Measurements from ENCODE around the gene TSPEAR. TPM values are rescaled to one million over a fixed set of nuclear protein-coding genes. Genes with fewer than 3 reads are reported as not detected.

Gene TSPEAR
- total and polyA plus RNA-seq, 2 donors (not counting 1 experiment from before 2014, with no cell fraction given) = not detected

DNA sequence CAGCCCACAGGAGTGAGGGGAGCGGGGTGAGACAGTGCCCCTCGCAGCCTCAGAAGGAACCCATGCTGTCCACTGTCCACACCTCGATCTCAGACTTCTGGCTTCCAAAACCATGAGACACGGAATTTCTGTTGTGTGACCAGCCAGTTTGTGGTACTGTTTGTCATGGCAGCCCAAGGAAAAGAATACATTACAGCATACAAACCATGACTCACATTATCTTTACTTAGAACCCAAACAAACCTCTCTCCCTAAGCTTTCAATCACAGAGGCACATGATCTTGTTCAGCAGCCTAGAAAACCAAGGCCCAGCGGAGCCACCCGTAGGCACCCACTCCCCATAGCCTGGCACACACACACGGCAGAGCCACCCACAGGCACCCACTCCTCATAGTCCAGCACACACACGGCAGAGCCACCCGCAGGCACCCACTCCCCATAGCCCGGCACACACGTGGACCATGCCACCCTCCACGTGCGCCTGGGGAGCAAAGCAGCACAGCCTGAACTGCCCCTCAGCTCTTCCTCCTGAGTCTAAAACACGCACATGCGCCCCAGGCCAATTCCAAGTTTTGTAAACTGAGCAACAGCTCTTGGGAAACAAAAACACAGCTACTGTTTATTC is 138.3 kb downstream of the TSPEAR start:
- no peak overlapping the region for H3K4me2 ChIP-seq (replicated peaks; ENCODE audit: low read depth, low read length, poor library complexity, severe bottlenecking)
- peaks cover 0 to 4% (median 0%) of the 10 kb centered on the region in 4 experiments for H3K27me3 ChIP-seq (replicated peaks in 1 of 4; ENCODE audit: control extremely low read depth in 1 of 4, control insufficient read depth in 3 of 4, insufficient read depth in 4 of 4, low read length in 3 of 4)
- no peaks in the 10 kb centered on the region for H3K36me3 ChIP-seq (replicated peaks in 1 of 2; ENCODE audit: control extremely low read depth in 1 of 2, control insufficient read depth in 1 of 2, extremely low read depth in 1 of 2, insufficient read depth in 2 of 2, low read length in 1 of 2)
- H3K9me3 ChIP-seq (ENCODE audit: control extremely low read depth in 1 of 3, control insufficient read depth in 2 of 3, insufficient read depth in 1 of 3, low read length in 2 of 3) = peaks cover 0 to 29% (median 11%) of the 10 kb centered on the region in 3 donors
- 87% methylated on average over 14 of the region's 15 CpGs for WGBS (ENCODE audit: insufficient coverage)
- H2AFZ ChIP-seq (ENCODE audit: insufficient read depth, low read depth, low read length, poor library complexity, severe bottlenecking) = no peak overlapping the region
- no peaks in the 10 kb centered on the region for H3K79me2 ChIP-seq (ENCODE audit: control insufficient read depth, insufficient read depth, low read length)
- peaks cover 33% of the 10 kb centered on the region for H3K27me3 Mint-ChIP-seq
- H3K4me1 Mint-ChIP-seq = no peaks in the 10 kb centered on the region
- ChIA-PET POLR2A (no interaction called here), CTCF (no interaction called here)
- TF ChIP-seq EZH2 (IDR thresholded peaks at IDR 0.05; ENCODE audit: borderline replicate concordance, insufficient read depth, low read depth, low read length, poor library complexity, severe bottlenecking) (no peak), CTCF (IDR thresholded peaks at IDR 0.05) (no peak)
- no peaks in the 10 kb centered on the region for H3K4me1 ChIP-seq (ENCODE audit: control insufficient read depth in 2 of 2, insufficient read depth in 2 of 2, low read length in 2 of 2)
- intact Hi-C loops (cut with micrococcal nuclease) = no loop called here
- no peak overlapping the region for H3K27ac ChIP-seq (ENCODE audit: low read length in 2 of 2)
- H3K9ac ChIP-seq (ENCODE audit: low read length) = no peak overlapping the region
- DNase-seq (no peak), ATAC-seq (ENCODE audit: low read depth) (no peak)
- H4K20me1 ChIP-seq (ENCODE audit: control insufficient read depth, insufficient read depth, low read length, poor library complexity, severe bottlenecking) = no peaks in the 10 kb centered on the region
- no peak overlapping the region for H3K27ac Mint-ChIP-seq
- no peak overlapping the region for H3K4me3 ChIP-seq (ENCODE audit: control extremely low read depth in 1 of 5, extremely low read depth in 1 of 5, insufficient read depth in 1 of 5, low read depth in 2 of 5, low read length in 4 of 5)
- no peak overlapping the region for H3K4me3 Mint-ChIP-seq
- peaks cover 5% of the 10 kb centered on the region for H3K9me3 Mint-ChIP-seq (ENCODE audit: insufficient read depth)

- ATAC-seq (ENCODE audit: low read depth) = no peak
- CTCF ChIA-PET = no interaction called here
- no peak overlapping the region for H3K27ac Mint-ChIP-seq
Observed at GRCh38 chr21:44571844-44572782, 139.3 kb downstream of the TSPEAR start.

More at GRCh38 chr21:44571844-44572782, 139.3 kb downstream of the TSPEAR start:
- Histone ChIP-seq H3K27ac (ENCODE audit: low read length in 2 of 2) (no peak overlapping the region), H3K9me3 (ENCODE audit: control extremely low read depth in 1 of 3, control insufficient read depth in 2 of 3, insufficient read depth in 1 of 3, low read length in 2 of 3) (peaks cover 0 to 31% (median 7%) of the 10 kb centered on the region in 3 donors), H3K36me3 (replicated peaks in 1 of 2; ENCODE audit: control extremely low read depth in 1 of 2, control insufficient read depth in 1 of 2, extremely low read depth in 1 of 2, insufficient read depth in 2 of 2, low read length in 1 of 2) (no peaks in the 10 kb centered on the region), H3K4me3 (ENCODE audit: control extremely low read depth in 1 of 5, extremely low read depth in 1 of 5, insufficient read depth in 1 of 5, low read depth in 2 of 5, low read length in 4 of 5) (no peak overlapping the region), H4K20me1 (ENCODE audit: control insufficient read depth, insufficient read depth, low read length, poor library complexity, severe bottlenecking) (no peaks in the 10 kb centered on the region), H3K9ac (ENCODE audit: low read length) (no peak overlapping the region), H3K4me2 (replicated peaks; ENCODE audit: low read depth, low read length, poor library complexity, severe bottlenecking) (no peak overlapping the region), H3K79me2 (ENCODE audit: control insufficient read depth, insufficient read depth, low read length) (no peaks in the 10 kb centered on the region), H2AFZ (ENCODE audit: insufficient read depth, low read depth, low read length, poor library complexity, severe bottlenecking) (no peak overlapping the region), H3K27me3 (replicated peaks in 1 of 4; ENCODE audit: control extremely low read depth in 1 of 4, control insufficient read depth in 3 of 4, insufficient read depth in 4 of 4, low read length in 3 of 4) (peaks cover 0 to 4% (median 0%) of the 10 kb centered on the region in 4 experiments), H3K4me1 (ENCODE audit: control insufficient read depth in 2 of 2, insufficient read depth in 2 of 2, low read length in 2 of 2) (peaks cover under 1 to 2% of the 10 kb centered on the region in 2 donors)
- Mint-ChIP-seq H3K9me3 (ENCODE audit: insufficient read depth) (peaks cover 2% of the 10 kb centered on the region), H3K27me3 (peaks cover 33% of the 10 kb centered on the region), H3K4me3 (no peak overlapping the region), H3K4me1 (peaks cover 3% of the 10 kb centered on the region)
- intact Hi-C loops (cut with micrococcal nuclease) = no loop called here
- WGBS (ENCODE audit: insufficient coverage) = 91% methylated on average over 33 of the region's 40 CpGs
- TF ChIP-seq EZH2 (IDR thresholded peaks at IDR 0.05; ENCODE audit: borderline replicate concordance, insufficient read depth, low read depth, low read length, poor library complexity, severe bottlenecking) = no peak
- TF ChIP-seq CTCF (IDR thresholded peaks at IDR 0.05) = no peak
- POLR2A ChIA-PET = no interaction called here
- DNase-seq = no peak

Measured in B cell (primary cell).